SK-N-SH (cell line): ENCODE results near the gene SKIC8. TPM values are rescaled to one million over a fixed set of nuclear protein-coding genes. Genes with fewer than 3 reads are reported as not detected.

Experiments used
- CTCF ChIA-PET: fragments of 300-600, 350-600 bp; formaldehyde crosslinking; extraction: SDS; loops from one replicate; lab custom pipeline; 2021; lab: Yijun Ruan, JAX
- POLR2A ChIA-PET: fragments of 350-600 bp; sonication (Branson Sonifier 250); formaldehyde crosslinking; extraction: SDS; loops from one replicate; lab custom pipeline; 2020; ENCODE audit warnings: antibody characterized with exemption, inconsistent platforms; lab: Yijun Ruan, JAX
- DNase-seq: peaks from one replicate; pipeline ENCODE4 v3.0.0; 2012
- H2AFZ ChIP-seq: fragments of 200-600 bp; sonication (generic); 2 replicates; pipeline ENCODE4 v1.8.1; 2016; ENCODE audit warnings: antibody characterized with exemption, mild to moderate bottlenecking, low read depth
- H3F3A ChIP-seq: fragments of 200-600 bp; sonication (generic); replicated peaks from 2 replicates; pipeline ENCODE3; 2016; ENCODE audit warnings: antibody characterized with exemption, mild to moderate bottlenecking; ENCODE audit not compliant: insufficient read depth
- H3K27ac ChIP-seq, 2 experiments: fragments of 200-500 bp in 1 of 2; fragments of 200-600 bp in 1 of 2; sonication (Bioruptor generic) in 1 of 2; sonication (generic), shearing (Covaris generic) in 1 of 2; 2 replicates each; pipeline versions ENCODE4 v1.5.1 to v1.6.1; 2014 to 2016; ENCODE audit warnings: low read depth in 2 of 2, inconsistent platforms in 1 of 2, low read length in 1 of 2, mild to moderate bottlenecking in 1 of 2, mixed read lengths in 1 of 2
- H3K27me3 ChIP-seq: fragments of 200-600 bp; sonication (generic), shearing (Covaris generic); 2 replicates; pipeline ENCODE4 v1.6.1; 2016; ENCODE audit warnings: mixed run types; ENCODE audit not compliant: insufficient read depth
- H3K36me3 ChIP-seq, 2 experiments: fragments of 200-500 bp in 1 of 2; fragments of 200-600 bp in 1 of 2; sonication (Bioruptor generic) in 1 of 2; sonication (generic) in 1 of 2; replicated peaks in 1 of 2; 2 replicates each; pipeline versions ENCODE3 to v1.5.1; 2014 to 2016; ENCODE audit warnings: low read length in 1 of 2, mild to moderate bottlenecking in 1 of 2; ENCODE audit not compliant: insufficient read depth in 2 of 2, control insufficient read depth in 1 of 2
- H3K4me1 ChIP-seq, 2 experiments: fragments of 200-500 bp in 1 of 2; fragments of 200-600 bp in 1 of 2; sonication (Bioruptor generic) in 1 of 2; sonication (generic), shearing (Covaris generic) in 1 of 2; 2 replicates each; pipeline versions ENCODE4 v1.5.1 to v1.6.1; 2014 to 2016; ENCODE audit warnings: low read depth in 1 of 2, low read length in 1 of 2, mixed run types in 1 of 2; ENCODE audit not compliant: insufficient read depth in 2 of 2, control insufficient read depth in 1 of 2
- H3K4me2 ChIP-seq: fragments of 200-600 bp; sonication (generic), shearing (Covaris generic); 2 replicates; pipeline ENCODE4 v1.6.1; 2017; ENCODE audit warnings: mixed run types
- H3K4me3 ChIP-seq, 2 experiments: fragments of 200-500 bp in 1 of 2; fragments of 200-600 bp in 1 of 2; sonication (Bioruptor generic) in 1 of 2; sonication (generic), shearing (Covaris generic) in 1 of 2; 2 replicates each; pipeline versions ENCODE4 v1.5.1 to v1.8.1; 2014 to 2016; ENCODE audit warnings: low read depth in 2 of 2, inconsistent platforms in 1 of 2, low read length in 1 of 2, mild to moderate bottlenecking in 1 of 2, mixed read lengths in 1 of 2, moderate library complexity in 1 of 2
- H3K79me2 ChIP-seq: fragments of 200-600 bp; sonication (generic); 2 replicates; pipeline ENCODE4 v1.8.1; 2017; ENCODE audit warnings: mild to moderate bottlenecking; ENCODE audit not compliant: insufficient read depth
- H3K9ac ChIP-seq: fragments of 200-600 bp; sonication (generic); 2 replicates; pipeline ENCODE4 v1.6.1; 2017; ENCODE audit warnings: mixed run types
- H3K9me2 ChIP-seq: fragments of 200-600 bp; sonication (generic); 2 replicates; pipeline ENCODE4 v1.6.1; 2017; ENCODE audit warnings: mixed run types
- H3K9me3 ChIP-seq: fragments of 200-600 bp; sonication (generic); 2 replicates; pipeline ENCODE4 v1.6.1; 2017; ENCODE audit warnings: mixed run types, mild to moderate bottlenecking, moderate library complexity
- H4K20me1 ChIP-seq: fragments of 200-600 bp; sonication (generic); 2 replicates; pipeline ENCODE4 v1.6.1; 2017; ENCODE audit warnings: mild to moderate bottlenecking, mixed run types; ENCODE audit not compliant: insufficient read depth
- CHD2 ChIP-seq: fragments of 150-350 bp; IDR thresholded peaks from 2 replicates; pipeline ENCODE4 v1.6.1; 2018; ENCODE audit warnings: low read length; ENCODE audit not compliant: partially characterized antibody
- FOSL2 ChIP-seq: IDR thresholded peaks from 2 replicates; pipeline ENCODE4 v1.4.0; 2012; ENCODE audit warnings: low read depth, mild to moderate bottlenecking, moderate library complexity, borderline replicate concordance
- GABPA ChIP-seq: IDR thresholded peaks from 2 replicates; pipeline ENCODE4 v1.4.0; 2012; ENCODE audit warnings: low read depth, mild to moderate bottlenecking
- GATA2 ChIP-seq: sonication (generic); formaldehyde crosslinking; IDR thresholded peaks from 2 replicates; pipeline ENCODE4 v1.5.0; 2020; ENCODE audit warnings: mild to moderate bottlenecking, missing genetic modification reagents
- MEF2A ChIP-seq: IDR thresholded peaks from 2 replicates; pipeline ENCODE4 v1.4.0; 2012; ENCODE audit warnings: low read depth, borderline replicate concordance
- NFIC ChIP-seq: IDR thresholded peaks from 2 replicates; pipeline ENCODE4 v1.4.0; 2012; ENCODE audit warnings: borderline replicate concordance
- RCOR1 ChIP-seq: fragments of 150-350 bp; IDR thresholded peaks from 2 replicates; pipeline ENCODE4 v1.6.1; 2017; ENCODE audit warnings: antibody characterized with exemption, low read length
- SMC3 ChIP-seq: IDR thresholded peaks from 2 replicates; pipeline ENCODE4 v1.6.1; 2012; ENCODE audit warnings: low read depth, low read length, improper control_type of control experiment
- TAF1 ChIP-seq: IDR thresholded peaks from 2 replicates; pipeline ENCODE4 v1.6.1; 2012; ENCODE audit warnings: low read depth, mild to moderate bottlenecking, low read length, moderate library complexity, borderline replicate concordance
- TCF12 ChIP-seq: IDR thresholded peaks from 2 replicates; pipeline ENCODE4 v1.4.0; 2012
- TEAD4 ChIP-seq: IDR thresholded peaks from 2 replicates; pipeline ENCODE4 v1.4.0; 2012; ENCODE audit warnings: mild to moderate bottlenecking, borderline replicate concordance; ENCODE audit not compliant: insufficient read depth
- WGBS: methylation state at CpG from one replicate; pipeline ENCODE4 v1.1.6; 2017; ENCODE audit warnings: low lambda C conversion rate; 5-methylcytosine and 5-hydroxymethylcytosine counted together
- polyA plus RNA-seq, 3 experiments: library from polyadenylated mRNA; depleted of rRNA; stranded (reverse); fragments of >200 nt; gene quantifications; 2 replicates each; pipeline ENCODE4 v1.2.3, GENCODE V29; 2012
- TF ChIP-seq, protein P1 (sequence below): IDR thresholded peaks from 2 replicates; pipeline ENCODE4; 2012
- TF ChIP-seq, protein P2 (sequence below): fragments of 150-350 bp; IDR thresholded peaks from 2 replicates; pipeline ENCODE4 v1.6.1; 2016; ENCODE audit warnings: mild to moderate bottlenecking, low read depth, low read length
- TF ChIP-seq, protein P3 (sequence below): IDR thresholded peaks from 2 replicates; pipeline ENCODE4 v1.6.1; 2012; ENCODE audit warnings: mild to moderate bottlenecking, low read depth, low read length, moderate library complexity
- TF ChIP-seq, protein P4 (sequence below): fragments of 150-350 bp; IDR thresholded peaks from 2 replicates; pipeline ENCODE4 v1.6.1; 2017; ENCODE audit warnings: antibody characterized with exemption, low read length, low read depth, borderline replicate concordance

SKIC8 gene
- polyA plus RNA-seq, 1 of the 3 experiments (the other 2 are of a cell fraction) = 78.8 TPM

DNA sequence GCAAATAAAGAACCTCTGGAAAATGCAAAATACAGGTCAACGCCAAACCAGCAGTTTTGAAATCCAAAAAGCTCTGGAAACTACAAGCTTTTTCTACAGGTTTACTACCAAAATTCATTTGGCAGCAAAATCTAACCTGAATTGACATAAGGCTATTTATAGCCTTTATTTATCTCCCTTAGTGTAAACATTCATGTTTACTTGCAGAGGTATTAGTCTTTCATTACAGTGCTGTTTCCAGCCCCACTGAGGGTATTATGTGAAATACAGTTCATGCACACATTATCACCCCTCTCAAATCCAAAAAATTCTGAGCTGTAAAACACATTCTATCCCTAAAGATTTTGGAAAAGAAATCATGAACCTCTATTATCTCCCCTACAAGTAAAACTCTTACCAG, 7.2 kb downstream of the SKIC8 start:
- CTCF ChIA-PET = interaction anchor here (0.8 to 2.3 kb wide), 4 partner anchors 10 to 130 kb away, joined by 3 to 10 read pairs (median 4); no protein-coding TSS in a partner anchor
- WGBS = 96% methylated on average over 1 of the region's 1 CpG
- peaks cover 57 to 75% of the 10 kb centered on the region in 2 experiments for H3K36me3 ChIP-seq

DNA sequence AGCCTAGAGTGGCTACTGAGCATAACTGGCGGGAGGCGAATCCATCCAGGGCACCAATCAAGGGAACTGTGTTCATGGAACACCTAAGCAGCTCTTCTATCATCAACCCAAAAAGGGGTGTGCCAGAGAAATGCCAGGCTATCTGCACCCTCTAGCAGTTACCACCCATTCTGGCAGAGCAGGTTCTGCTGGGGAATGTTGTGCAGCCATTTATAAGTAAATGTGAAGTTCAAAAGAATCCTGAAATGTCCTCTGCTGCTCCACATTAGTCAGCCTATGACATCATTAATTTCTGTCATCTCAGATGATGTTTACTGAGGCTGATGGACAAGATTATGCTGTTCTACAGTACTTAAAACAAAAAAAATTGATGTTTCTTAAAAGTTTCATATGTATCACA, 7.7 kb downstream of the SKIC8 start:
- no peaks in the 10 kb centered on the region for H3K9me2 ChIP-seq
- no peaks in the 10 kb centered on the region for H3F3A ChIP-seq
- H3K36me3 ChIP-seq = peaks cover 60 to 80% of the 10 kb centered on the region in 2 experiments
- H3K4me3 ChIP-seq = no peak overlapping the region
- TF ChIP-seq, protein P1, sequence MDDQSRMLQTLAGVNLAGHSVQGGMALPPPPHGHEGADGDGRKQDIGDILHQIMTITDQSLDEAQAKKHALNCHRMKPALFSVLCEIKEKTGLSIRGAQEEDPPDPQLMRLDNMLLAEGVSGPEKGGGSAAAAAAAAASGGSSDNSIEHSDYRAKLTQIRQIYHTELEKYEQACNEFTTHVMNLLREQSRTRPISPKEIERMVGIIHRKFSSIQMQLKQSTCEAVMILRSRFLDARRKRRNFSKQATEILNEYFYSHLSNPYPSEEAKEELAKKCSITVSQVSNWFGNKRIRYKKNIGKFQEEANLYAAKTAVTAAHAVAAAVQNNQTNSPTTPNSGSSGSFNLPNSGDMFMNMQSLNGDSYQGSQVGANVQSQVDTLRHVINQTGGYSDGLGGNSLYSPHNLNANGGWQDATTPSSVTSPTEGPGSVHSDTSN = 0 out of 2 replicates have a peak, but pooled peaks have one; percentile 30
- no peak for TF ChIP-seq MEF2A
- TF ChIP-seq, all 33 proteins: peak for 1
- no peak for DNase-seq
- WGBS = 100% methylated on average over 2 of the region's 2 CpGs
- ChIA-PET POLR2A (no interaction called here), CTCF (interaction anchor here (1.3 to 2.3 kb wide), 2 partner anchors 9 to 13 kb away, joined by 5 to 10 read pairs; no protein-coding TSS in a partner anchor)
- no peaks in the 10 kb centered on the region for H3K9me3 ChIP-seq
- H3K4me1 ChIP-seq = no peaks in the 10 kb centered on the region
- no peak overlapping the region for H3K27ac ChIP-seq
- no peaks in the 10 kb centered on the region for H3K27me3 ChIP-seq
- no peak overlapping the region for H2AFZ ChIP-seq
- H3K4me2 ChIP-seq = no peak overlapping the region; the same call in 1 of the 2 replicates
- no peak overlapping the region for H3K9ac ChIP-seq
- no peaks in the 10 kb centered on the region for H4K20me1 ChIP-seq
- H3K79me2 ChIP-seq = peaks cover 20% of the 10 kb centered on the region

More for the DNA sequence above, 7.2 kb downstream of the SKIC8 start:
- POLR2A ChIA-PET = no interaction called here
- Histone ChIP-seq H2AFZ (no peak overlapping the region), H3K9me2 (no peaks in the 10 kb centered on the region), H3K4me2 (no peak overlapping the region), H3F3A (no peaks in the 10 kb centered on the region), H3K27me3 (no peaks in the 10 kb centered on the region), H3K4me3 (no peak overlapping the region), H3K9ac (0 out of 2 replicates have a peak overlapping the region, but pooled peaks have one; percentile 6), H3K4me1 (no peaks in the 10 kb centered on the region), H4K20me1 (no peaks in the 10 kb centered on the region), H3K27ac (no peak overlapping the region), H3K79me2 (peaks cover 25% of the 10 kb centered on the region), H3K9me3 (no peaks in the 10 kb centered on the region)
- TF ChIP-seq CHD2 = no peak
- TF ChIP-seq GATA2 (CRISPR knock-in tag) = no peak
- no peak for DNase-seq

DNA sequence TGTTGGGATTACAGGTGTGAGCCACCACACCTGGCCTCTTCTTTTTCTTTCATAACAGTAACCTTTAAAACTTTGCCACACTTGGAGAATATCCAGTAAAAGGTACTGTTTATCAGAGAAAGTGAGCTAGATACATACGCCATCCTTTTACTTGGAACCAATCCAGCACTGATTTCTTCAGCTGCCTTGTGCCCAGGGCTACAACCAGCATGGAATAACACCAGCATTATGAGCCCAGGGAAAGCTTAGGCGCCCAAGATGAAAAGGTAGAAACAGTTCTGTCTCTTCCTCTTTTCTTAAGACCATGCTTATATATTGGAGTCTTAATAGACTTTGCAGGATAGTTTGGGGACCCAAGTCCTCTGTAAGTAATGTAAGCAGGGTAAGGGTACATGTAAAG, 8.4 kb downstream of the SKIC8 start:
- DNase-seq = no peak
- no peaks in the 10 kb centered on the region for H3K9me3 ChIP-seq
- TF ChIP-seq, protein P2, sequence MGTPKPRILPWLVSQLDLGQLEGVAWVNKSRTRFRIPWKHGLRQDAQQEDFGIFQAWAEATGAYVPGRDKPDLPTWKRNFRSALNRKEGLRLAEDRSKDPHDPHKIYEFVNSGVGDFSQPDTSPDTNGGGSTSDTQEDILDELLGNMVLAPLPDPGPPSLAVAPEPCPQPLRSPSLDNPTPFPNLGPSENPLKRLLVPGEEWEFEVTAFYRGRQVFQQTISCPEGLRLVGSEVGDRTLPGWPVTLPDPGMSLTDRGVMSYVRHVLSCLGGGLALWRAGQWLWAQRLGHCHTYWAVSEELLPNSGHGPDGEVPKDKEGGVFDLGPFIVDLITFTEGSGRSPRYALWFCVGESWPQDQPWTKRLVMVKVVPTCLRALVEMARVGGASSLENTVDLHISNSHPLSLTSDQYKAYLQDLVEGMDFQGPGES = no peak
- TF ChIP-seq RCOR1 (no peak), NFIC (no peak), MEF2A (no peak), TEAD4 (no peak), TAF1 (no peak), TCF12 (no peak), FOSL2 (no peak), GABPA (no peak), SMC3 (no peak)
- TF ChIP-seq, protein P3, sequence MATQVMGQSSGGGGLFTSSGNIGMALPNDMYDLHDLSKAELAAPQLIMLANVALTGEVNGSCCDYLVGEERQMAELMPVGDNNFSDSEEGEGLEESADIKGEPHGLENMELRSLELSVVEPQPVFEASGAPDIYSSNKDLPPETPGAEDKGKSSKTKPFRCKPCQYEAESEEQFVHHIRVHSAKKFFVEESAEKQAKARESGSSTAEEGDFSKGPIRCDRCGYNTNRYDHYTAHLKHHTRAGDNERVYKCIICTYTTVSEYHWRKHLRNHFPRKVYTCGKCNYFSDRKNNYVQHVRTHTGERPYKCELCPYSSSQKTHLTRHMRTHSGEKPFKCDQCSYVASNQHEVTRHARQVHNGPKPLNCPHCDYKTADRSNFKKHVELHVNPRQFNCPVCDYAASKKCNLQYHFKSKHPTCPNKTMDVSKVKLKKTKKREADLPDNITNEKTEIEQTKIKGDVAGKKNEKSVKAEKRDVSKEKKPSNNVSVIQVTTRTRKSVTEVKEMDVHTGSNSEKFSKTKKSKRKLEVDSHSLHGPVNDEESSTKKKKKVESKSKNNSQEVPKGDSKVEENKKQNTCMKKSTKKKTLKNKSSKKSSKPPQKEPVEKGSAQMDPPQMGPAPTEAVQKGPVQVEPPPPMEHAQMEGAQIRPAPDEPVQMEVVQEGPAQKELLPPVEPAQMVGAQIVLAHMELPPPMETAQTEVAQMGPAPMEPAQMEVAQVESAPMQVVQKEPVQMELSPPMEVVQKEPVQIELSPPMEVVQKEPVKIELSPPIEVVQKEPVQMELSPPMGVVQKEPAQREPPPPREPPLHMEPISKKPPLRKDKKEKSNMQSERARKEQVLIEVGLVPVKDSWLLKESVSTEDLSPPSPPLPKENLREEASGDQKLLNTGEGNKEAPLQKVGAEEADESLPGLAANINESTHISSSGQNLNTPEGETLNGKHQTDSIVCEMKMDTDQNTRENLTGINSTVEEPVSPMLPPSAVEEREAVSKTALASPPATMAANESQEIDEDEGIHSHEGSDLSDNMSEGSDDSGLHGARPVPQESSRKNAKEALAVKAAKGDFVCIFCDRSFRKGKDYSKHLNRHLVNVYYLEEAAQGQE = no peak
- TF ChIP-seq, protein P4, sequence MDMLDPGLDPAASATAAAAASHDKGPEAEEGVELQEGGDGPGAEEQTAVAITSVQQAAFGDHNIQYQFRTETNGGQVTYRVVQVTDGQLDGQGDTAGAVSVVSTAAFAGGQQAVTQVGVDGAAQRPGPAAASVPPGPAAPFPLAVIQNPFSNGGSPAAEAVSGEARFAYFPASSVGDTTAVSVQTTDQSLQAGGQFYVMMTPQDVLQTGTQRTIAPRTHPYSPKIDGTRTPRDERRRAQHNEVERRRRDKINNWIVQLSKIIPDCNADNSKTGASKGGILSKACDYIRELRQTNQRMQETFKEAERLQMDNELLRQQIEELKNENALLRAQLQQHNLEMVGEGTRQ = no peak
- WGBS = 61% methylated on average over 2 of the region's 2 CpGs
- H3F3A ChIP-seq = no peaks in the 10 kb centered on the region
- H3K4me2 ChIP-seq = no peak overlapping the region
- H4K20me1 ChIP-seq = no peaks in the 10 kb centered on the region
- no peaks in the 10 kb centered on the region for H3K9me2 ChIP-seq
- ChIA-PET CTCF (interaction anchor here (1.3 to 2.3 kb wide), 2 partner anchors 9 to 12 kb away, joined by 5 to 10 read pairs; no protein-coding TSS in a partner anchor), POLR2A (interaction anchor here (1.0 kb wide), 1 partner anchor 9 kb away, joined by 3 read pairs; the partner anchor contains the start of gene SKIC8)
- peaks cover 65 to 86% of the 10 kb centered on the region in 2 experiments for H3K36me3 ChIP-seq
- H3K4me1 ChIP-seq = no peaks in the 10 kb centered on the region
- H2AFZ ChIP-seq = no peak overlapping the region
- peaks cover 14% of the 10 kb centered on the region for H3K79me2 ChIP-seq
- no peak overlapping the region for H3K9ac ChIP-seq
- H3K4me3 ChIP-seq = no peak overlapping the region
- no peaks in the 10 kb centered on the region for H3K27me3 ChIP-seq
- H3K27ac ChIP-seq = no peak overlapping the region
